NCI-H2107 treated with DMSO at 0.1 percent for 48 hours (cell line): ENCODE data around the gene NLN.
"Not testable (repeated sequence)": the region's sequence is repeated elsewhere in the genome, so short reads cannot be mapped to it uniquely, and the experiment has no call there.

ENCODE experiments used
- DNase-seq: peaks from one replicate; lab custom pipeline; 2025; ENCODE audit not compliant: unreplicated experiment; lab: John Stamatoyannopoulos, UW

The NLN gene

GRCh38 chr5:65866837-65867521 lies 145.0 kb downstream of the NLN start:
- DNase-seq, result no peak

GRCh38 chr5:65867542-65868195 lies 145.7 kb downstream of the NLN start:
- DNase-seq, result no peak

- no peak for DNase-seq
Observed at GRCh38 chr5:65868509-65868908, 146.5 kb downstream of the NLN start.

- no peak for DNase-seq
Observed at GRCh38 chr5:65871182-65871581, 149.2 kb downstream of the NLN start.

- not testable (repeated sequence) for DNase-seq
Observed at GRCh38 chr5:65871776-65872175, 149.8 kb downstream of the NLN start.

GRCh38 chr5:65873181-65873750 lies 151.3 kb downstream of the NLN start:
- no peak for DNase-seq

GRCh38 chr5:65874241-65874640 lies 152.2 kb downstream of the NLN start:
- no peak for DNase-seq

GRCh38 chr5:65876496-65876895 lies 154.5 kb downstream of the NLN start:
- no peak for DNase-seq

- DNase-seq, result no peak
Observed at GRCh38 chr5:65876970-65877369, 155.0 kb downstream of the NLN start.
